Activated CD4-positive, alpha-beta T cell treated with anti-CD3 and anti-CD28 coated beads for 24 hours (primary cell): ENCODE results near the gene ANLN.

ENCODE experiments used
- DNase-seq, 2 donors: peaks; one replicate each; pipeline ENCODE4 v3.0.0-alpha.2; 2020; ENCODE audit warnings: low read depth in 2 of 2

ANLN gene

GRCh38 chr7:36408589-36408988 lies 18.9 kb downstream of the ANLN start:
- no peak for DNase-seq

DNA sequence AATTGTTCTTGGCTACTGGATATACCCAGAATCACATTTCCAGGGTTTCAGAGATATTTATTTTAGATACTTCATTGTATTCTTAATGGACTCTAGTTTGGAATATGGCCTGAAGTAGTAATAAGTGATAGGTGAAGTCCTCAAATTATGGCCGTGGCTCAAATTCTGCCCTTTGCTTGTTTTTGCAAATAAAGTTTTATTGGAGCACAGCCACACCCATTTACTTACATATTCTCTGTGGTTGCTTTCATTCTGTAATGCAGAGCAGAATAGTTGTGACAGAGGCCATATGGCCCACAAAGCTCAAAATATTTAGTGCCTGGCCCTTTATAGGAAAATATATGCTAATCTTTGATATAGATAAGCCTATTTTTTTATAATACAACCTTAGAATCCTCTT lies 19.5 kb downstream of the ANLN start:
- no peak for DNase-seq

GRCh38 chr7:36415144-36415543 lies 25.5 kb downstream of the ANLN start:
- no peak for DNase-seq

DNA sequence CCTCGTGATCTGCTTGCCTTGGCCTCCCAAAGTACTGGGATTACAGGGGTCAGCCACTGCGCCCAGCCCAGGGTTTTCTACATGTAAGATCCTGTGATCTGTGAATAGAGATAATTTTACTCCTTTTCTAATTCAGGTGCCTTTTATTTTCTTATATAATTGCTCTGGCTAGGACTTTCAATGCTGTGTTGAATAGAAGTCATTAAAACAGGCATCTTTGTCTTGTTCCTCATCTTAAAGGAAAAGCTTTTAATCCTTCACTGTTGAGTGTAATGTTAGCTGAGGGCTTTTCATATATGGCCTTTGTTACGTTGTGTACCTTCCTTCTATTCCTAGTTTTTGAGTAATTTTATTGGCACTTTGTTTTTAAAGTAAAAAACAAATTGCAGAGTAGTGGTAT lies 26.6 kb downstream of the ANLN start:
- no peak for DNase-seq

- DNase-seq = no peak
These were observed 30.6 kb downstream of the ANLN start for GRCh38 chr7:36420307-36420706.

DNA sequence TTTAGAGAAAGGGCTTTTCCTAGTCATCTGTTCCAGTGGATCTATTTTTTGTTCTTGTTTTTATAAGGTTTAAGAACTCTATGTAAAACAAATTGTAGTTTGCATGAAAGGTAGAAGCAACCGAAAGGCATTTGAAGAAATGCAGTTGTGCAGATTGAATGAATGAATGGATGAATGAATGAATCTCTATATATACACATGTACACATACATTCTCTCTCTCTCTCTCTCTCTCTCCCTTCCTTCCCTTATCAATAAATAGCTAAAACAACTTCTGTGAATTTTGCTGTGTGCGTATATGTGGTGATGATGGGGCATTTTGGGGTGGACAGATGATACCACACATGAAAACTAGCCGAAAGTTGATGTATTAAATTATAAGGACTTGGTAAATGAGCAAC lies 32.4 kb downstream of the ANLN start:
- no peak for DNase-seq

DNA sequence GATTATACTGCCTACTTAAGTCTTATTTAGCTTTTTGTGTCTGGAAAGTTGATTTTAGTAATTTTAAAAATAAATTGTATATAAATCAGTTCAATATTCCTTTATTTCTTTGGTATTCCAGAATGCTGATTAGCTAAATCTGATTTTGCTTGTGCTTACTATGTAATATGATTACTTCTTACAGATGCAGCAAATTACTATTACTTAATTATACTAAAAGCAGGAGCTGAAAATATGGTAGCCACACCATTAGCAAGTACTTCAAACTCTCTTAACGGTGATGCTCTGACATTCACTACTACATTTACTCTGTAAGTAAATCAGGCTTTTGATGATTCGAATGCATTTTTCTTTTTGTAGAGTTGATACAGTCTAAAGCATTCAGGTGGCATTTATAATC lies 34.0 kb downstream of the ANLN start:
- DNase-seq = no peak

GRCh38 chr7:36430186-36430585 lies 40.5 kb downstream of the ANLN start:
- DNase-seq = no peak

DNA sequence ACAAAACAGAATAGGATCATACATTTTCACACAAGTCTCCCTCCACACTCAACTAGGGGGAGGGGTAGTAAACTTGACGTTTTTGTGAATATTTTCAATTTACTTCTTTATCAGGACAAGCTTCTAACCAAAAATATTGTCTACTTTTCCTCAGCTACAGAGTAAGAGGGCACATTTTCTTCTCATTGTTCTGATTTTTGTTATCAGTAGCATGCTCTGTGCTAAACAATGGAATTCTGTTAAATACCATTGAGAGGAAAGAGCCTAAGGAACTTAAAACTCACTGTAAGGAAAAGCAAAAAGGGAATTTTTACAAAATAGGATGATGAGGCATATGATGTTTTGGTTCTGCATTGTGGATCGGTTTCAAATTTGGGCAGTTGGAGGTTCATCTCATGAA lies 41.2 kb downstream of the ANLN start:
- DNase-seq = no peak

GRCh38 chr7:36438211-36438610 lies 48.5 kb downstream of the ANLN start:
- no peak for DNase-seq

GRCh38 chr7:36439624-36440023 lies 50.0 kb downstream of the ANLN start:
- no peak for DNase-seq

DNA sequence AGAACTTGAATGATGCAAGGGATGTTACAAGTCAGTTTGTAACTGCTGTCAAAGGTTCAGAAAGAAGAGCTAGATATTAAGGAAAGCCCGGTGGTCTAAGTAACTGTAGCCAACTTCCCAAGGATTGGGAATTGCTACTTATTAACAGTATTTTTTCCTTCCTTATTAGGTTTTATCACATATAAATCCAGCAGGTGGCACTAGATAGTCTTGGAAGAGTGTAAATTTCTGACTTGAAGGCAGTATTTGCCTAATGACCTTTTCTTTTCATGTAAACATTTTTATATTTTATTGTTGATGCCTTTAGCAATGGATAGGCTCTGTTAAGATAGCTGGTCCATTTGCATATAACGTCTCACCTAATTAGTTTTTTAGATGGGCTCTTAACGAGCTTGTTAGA lies 51.2 kb downstream of the ANLN start:
- DNase-seq = no peak

GRCh38 chr7:36441344-36442022 lies 51.8 kb downstream of the ANLN start:
- DNase-seq = no peak

DNA sequence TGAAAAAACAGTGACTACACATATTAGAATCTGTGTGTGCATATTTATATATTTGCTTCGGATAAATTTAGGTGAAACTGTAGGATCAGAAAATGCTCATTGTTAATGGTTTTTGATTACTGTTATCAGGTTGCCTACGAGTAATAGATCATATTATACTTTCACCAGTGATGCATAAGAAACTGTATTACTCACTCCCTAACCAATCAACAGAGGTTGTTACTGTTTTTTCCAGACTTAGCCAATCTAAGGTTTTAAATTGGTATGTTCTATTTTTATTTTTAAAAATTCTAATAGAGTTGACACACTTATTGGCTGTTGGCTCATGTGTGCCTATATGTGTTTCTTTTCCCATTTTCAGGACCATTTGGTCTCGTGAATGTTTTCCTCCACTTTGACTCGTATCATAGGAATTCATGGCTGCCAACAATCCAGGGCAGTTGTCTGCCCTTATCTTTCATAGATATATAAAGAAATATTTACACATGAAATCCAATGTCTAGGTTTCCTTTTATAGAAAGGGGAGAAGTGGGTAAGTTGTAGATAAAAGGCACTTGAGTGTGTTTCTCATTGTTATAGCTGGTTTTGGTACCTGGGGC lies 59.2 kb downstream of the ANLN start:
- DNase-seq = no peak

GRCh38 chr7:36449685-36450084 lies 60.0 kb downstream of the ANLN start:
- no peak for DNase-seq

DNA sequence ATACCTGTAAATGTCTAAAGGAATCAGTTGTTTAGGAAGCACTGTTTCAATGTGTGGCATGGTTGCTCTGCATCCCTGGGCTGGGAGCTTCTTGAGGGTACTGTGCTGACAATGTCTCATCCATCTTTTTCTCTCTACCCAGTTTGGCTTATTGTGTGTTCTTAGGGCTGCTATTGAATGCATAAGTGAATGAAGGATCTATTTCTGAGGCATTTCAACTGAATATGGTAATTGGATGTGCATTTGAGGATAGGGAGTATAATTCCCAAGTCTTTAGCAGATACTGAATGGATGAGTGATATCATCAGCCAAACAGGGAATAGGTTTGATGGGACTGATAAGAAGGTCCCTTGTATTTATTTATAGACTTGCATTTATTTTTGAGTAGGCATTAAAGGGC lies 64.1 kb downstream of the ANLN start:
- no peak for DNase-seq

- no peak for DNase-seq
These were observed 66.0 kb downstream of the ANLN start for GRCh38 chr7:36455646-36456045.

DNA sequence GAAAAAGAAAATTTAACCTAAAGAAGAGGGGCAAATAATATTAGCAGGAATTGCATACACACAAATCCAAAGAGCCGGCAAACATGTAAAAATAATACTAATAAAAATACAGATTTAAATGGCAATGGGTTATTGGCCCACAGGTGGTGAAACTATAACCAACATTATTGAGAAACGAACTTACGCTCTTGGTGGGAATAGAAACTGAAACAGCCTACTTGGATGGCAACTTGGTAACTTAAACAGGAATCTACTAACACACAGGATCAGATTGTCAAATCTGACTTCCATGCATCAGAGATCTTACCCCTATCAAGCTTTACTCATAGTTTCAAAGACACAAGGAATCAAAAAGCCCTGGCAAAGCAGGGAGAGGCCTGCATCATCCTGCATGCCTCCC lies 66.5 kb downstream of the ANLN start:
- no peak for DNase-seq

DNA sequence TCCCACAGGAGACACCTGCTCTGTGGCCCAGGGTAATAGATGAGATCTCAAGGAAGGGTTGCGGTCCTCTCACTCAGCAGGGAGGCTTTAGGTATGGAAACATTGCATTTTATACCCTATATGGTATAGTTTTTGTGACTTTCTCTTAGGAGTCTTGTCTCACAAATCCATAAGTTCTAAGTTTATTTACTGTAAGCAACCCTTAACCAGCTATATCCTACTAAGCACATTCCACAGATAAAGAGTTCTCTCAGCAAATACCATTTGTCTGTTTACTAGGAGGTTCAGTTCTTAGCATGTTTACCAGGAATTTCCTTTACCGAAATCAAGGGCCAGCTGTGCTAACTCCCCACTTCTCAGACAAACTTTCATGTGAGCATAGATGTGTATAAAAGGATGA lies 66.9 kb downstream of the ANLN start:
- no peak for DNase-seq

GRCh38 chr7:36459236-36459960 lies 69.7 kb downstream of the ANLN start:
- no peak for DNase-seq

- DNase-seq = no peak
These were observed 71.3 kb downstream of the ANLN start for GRCh38 chr7:36460811-36461429.

DNA sequence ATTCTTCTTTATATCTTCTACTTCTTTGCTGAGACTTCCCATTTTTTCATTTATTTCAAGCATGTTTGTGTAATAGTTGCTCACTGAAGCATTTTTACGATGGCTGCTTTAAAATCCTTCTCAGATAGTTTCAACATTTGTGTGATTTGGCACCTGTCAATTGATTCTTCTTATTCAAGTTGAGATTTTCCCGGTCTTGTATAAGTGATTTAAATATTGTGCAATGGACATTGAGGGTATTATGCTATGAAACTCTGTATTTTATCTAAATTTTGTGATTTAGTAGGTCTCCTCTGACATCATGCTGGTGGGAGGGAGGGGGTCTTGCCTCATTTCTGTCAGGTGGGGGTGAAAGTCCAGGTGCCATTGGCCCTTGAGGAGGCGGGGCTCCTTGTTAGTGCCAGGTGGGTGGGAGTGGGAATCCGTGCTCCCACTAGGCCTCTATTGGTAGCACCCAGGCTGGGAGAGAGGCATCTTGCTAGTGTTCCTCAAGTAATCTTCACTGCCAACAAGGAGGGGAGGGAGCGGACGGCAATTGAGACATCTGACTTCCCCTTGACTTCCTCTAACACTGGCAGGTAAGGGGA lies 73.0 kb downstream of the ANLN start:
- DNase-seq = no peak

DNA sequence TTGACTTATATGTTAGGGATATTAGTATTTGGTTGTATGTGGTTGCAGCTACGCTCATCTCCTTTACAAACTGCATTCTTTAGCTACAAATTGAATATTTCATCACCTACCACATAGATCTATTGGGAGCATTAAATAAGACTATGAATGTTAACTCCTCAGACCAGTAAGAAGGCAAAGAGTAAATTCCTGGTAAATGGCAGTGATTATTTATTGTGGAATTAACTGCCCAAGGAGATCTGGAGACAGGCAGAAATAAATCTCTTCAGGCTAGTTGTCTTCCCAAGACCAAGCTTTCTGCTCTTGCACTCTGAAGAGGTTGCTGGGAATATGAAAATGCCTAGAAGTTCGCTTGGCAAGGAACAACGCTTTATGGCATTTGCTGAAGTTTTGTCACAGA lies 74.6 kb downstream of the ANLN start:
- DNase-seq = no peak
